GM21528 (cell line): ENCODE measurements around the gene OBSCN.

ENCODE experiments used
- ATAC-seq: cut with Tn5 transposase; IDR thresholded peaks from one replicate; pipeline ENCODE4 v1.9.1; 2021; ENCODE audit warnings: mild to moderate bottlenecking, moderate library complexity; ENCODE audit not compliant: unreplicated experiment, low FRiP score

OBSCN gene

GRCh38 chr1:228348708-228349467, 141.0 kb downstream of the OBSCN start:
- no peak for ATAC-seq

- ATAC-seq: no peak
These were observed 141.9 kb downstream of the OBSCN start for GRCh38 chr1:228349701-228350171.

- no peak for ATAC-seq
These were observed 142.4 kb downstream of the OBSCN start for GRCh38 chr1:228350179-228350742.

GRCh38 chr1:228350831-228351781, 143.3 kb downstream of the OBSCN start:
- no peak for ATAC-seq

- no peak for ATAC-seq
These were observed 144.0 kb downstream of the OBSCN start for GRCh38 chr1:228351850-228352249.

GRCh38 chr1:228352677-228353481, 145.0 kb downstream of the OBSCN start:
- no peak for ATAC-seq

GRCh38 chr1:228353601-228354371, 145.9 kb downstream of the OBSCN start:
- no peak for ATAC-seq

DNA sequence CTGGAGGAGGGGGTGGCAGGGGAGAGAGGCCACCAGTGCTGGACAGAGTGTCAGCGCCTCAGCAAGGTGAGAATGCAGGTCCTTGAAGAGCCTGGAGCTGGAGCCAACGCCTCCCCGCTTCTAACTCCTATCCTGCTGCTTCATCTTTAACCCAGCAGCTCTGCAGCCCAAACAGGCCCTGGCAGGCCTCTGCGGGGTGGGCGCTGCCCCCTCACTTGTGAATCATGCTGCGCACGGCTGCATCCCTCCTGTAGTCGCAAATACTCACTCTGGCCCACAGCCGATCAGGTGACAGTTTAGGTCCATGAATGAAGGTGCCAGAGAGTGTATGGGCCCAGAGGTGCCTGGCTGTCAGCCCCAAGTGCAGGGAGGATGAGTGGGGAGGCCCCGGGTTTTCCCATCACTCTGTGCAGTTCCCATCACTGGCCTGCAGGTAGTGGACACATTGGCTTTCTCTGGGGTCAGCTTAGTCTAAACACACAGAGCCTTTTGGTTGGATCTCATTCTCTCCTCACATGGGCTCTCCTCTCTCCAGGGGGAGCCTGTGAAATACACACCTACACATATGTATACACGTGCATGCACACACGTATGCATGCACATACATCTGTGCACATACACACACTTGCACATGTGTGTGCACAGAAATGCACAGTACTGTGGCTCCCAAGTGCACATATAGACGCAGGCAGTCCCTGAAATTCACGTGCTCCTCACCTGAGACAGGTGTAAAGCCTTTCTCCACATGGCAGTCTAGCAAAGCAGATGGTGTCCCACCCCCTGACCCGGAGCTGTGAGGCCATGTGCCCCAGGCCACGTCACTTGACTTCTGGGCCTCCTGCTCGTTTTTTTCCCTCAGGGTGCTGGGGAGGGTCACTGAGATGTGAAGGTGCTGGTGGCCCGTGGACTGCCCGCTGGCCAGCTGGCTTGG, 146.8 kb downstream of the OBSCN start:
- ATAC-seq: no peak

- ATAC-seq: no peak
These were observed 149.2 kb downstream of the OBSCN start for GRCh38 chr1:228356897-228357680.

DNA sequence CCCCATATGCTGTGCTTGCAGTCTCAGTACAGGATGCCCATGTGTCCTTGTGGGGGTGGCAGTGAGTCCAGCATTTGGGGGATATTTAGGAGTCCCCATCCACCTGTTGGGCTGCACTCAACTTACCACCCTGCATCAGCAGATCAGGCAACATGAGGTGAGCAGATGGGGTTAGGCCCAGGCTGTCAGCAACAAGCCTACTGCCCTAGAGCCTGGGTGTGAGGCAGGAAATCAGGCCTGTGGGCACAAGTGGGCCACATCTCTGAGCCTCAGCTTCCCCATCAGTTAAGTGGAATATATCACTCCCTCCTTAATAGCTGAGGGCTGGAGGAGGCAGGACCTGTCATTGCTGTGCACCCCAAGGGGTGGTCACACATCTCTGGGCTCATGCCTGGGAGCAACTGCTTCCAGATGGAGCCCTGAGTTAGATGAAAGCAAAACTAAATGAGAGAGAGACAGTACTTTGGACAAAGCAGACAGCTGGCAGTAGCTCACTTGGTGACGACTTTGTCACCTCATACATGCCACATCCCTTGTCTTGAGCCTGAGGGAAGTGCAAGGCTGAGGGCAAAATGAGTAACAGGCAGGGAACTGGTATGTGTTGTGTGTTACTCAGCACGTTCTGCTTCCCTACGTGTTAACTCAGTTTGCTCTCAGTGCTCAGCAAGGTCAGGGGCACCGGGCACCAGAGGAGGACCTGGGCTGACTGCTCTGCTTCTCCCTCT, 150.4 kb downstream of the OBSCN start:
- ATAC-seq: no peak

- ATAC-seq: no peak
These were observed 151.1 kb downstream of the OBSCN start for GRCh38 chr1:228358764-228359612.

GRCh38 chr1:228359613-228360532, 152.0 kb downstream of the OBSCN start:
- ATAC-seq: no peak

DNA sequence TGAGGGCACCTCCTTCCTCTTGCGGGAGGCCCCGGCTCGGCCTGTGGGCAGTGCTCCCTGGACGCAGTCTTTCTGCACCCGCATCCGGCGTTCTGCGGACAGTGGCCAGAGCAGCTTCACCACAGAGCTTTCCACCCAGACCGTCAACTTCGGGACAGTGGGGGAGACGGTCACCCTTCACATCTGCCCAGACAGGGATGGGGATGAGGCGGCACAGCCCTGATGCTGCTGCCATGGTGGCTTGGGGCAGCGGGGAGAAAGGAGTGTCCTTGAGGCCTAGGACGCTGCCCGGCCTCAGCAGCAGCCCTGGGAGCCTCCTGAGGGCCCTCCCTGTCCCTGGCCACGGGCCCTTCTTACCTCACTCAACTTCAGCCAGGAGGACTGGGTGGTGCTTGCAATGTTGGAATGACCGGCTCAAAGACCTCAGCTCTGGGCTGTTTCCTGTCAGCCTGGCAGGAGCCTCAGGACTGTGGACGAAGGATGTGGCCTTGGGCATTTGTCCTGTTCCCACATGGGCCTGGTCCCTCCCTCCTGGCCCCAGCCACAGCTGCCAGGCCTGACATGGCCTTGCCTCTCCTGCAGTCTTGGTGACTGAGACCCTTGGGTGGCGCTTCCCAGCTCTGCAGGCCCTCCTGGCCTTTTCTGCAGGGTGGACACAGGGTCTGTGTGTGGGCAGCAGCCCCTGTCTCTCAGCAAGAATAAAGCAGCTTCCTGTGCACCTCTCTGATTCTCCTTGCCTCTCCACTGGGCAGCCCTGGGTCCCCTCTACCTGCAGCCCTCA, 152.9 kb downstream of the OBSCN start:
- no peak for ATAC-seq
